Common myeloid progenitor, CD34-positive (primary cell): ENCODE results near the gene ABHD1.

Experiments
- CTCF ChIA-PET: fragments of 350-600 bp; sonication (Branson Sonifier 250); formaldehyde crosslinking; loops from one replicate; lab custom pipeline; 2021; ENCODE audit warnings: antibody characterized with exemption; lab: Charles Lee
- POLR2A ChIA-PET: fragments of 350-600 bp; sonication (Branson Sonifier 250); formaldehyde crosslinking; loops from one replicate; lab custom pipeline; 2021; ENCODE audit warnings: antibody characterized with exemption; lab: Charles Lee
- DNase-seq, 3 donors: peaks; one replicate each; pipeline versions ENCODE4 v3.0.0 to v3.0.0-alpha.2; 2013
- H3K27ac ChIP-seq, 2 experiments: 1 replicate in 1 of 2; 2 replicates in 1 of 2; pipeline ENCODE4 v1.7.0; 2013; ENCODE audit warnings: inconsistent platforms in 2 of 2, low read length in 2 of 2, mild to moderate bottlenecking in 2 of 2, low read depth in 1 of 2, moderate library complexity in 1 of 2; ENCODE audit not compliant: severe bottlenecking in 2 of 2, insufficient read depth in 1 of 2, poor library complexity in 1 of 2
- H3K27me3 ChIP-seq, 5 experiments: replicated peaks in 2 of 5; 1 replicate in 3 of 5; 2 replicates in 2 of 5; pipeline versions ENCODE4 v1.6.1 to v1.7.0; 2013; ENCODE audit warnings: low read length in 4 of 5, mild to moderate bottlenecking in 2 of 5, moderate library complexity in 2 of 5, inconsistent platforms in 1 of 5; ENCODE audit not compliant: insufficient read depth in 5 of 5, control insufficient read depth in 4 of 5
- H3K36me3 ChIP-seq, 4 experiments: 1 replicate in 2 of 4; 2 replicates in 2 of 4; pipeline versions ENCODE4 v1.6.1 to v1.7.0; 2013; ENCODE audit warnings: low read length in 3 of 4, control low read depth in 1 of 4, mild to moderate bottlenecking in 1 of 4; ENCODE audit not compliant: control insufficient read depth in 4 of 4, insufficient read depth in 4 of 4
- H3K4me1 ChIP-seq, 4 experiments: 1 replicate in 3 of 4; 2 replicates in 1 of 4; pipeline versions ENCODE4 v1.6.1 to v1.7.1; 2013; ENCODE audit warnings: low read length in 3 of 4, mild to moderate bottlenecking in 3 of 4, control low read depth in 1 of 4, inconsistent platforms in 1 of 4, moderate library complexity in 1 of 4; ENCODE audit not compliant: control insufficient read depth in 4 of 4, insufficient read depth in 4 of 4; ENCODE audit errors: control extremely low read depth in 1 of 4
- H3K4me3 ChIP-seq, 7 experiments: 1 replicate in 4 of 7; 2 replicates in 3 of 7; pipeline versions ENCODE4 v1.5.1 to v1.7.0; 2013; ENCODE audit warnings: mild to moderate bottlenecking in 7 of 7, low read length in 6 of 7, moderate library complexity in 6 of 7, inconsistent platforms in 2 of 7, low read depth in 2 of 7, control low read depth in 1 of 7; ENCODE audit not compliant: insufficient read depth in 4 of 7, control insufficient read depth in 1 of 7; ENCODE audit errors: extremely low read depth in 1 of 7
- H3K9me3 ChIP-seq, 5 experiments: 1 replicate in 4 of 5; 2 replicates in 1 of 5; pipeline versions ENCODE4 v1.6.1 to v1.7.1; 2013; ENCODE audit warnings: low read length in 4 of 5, mild to moderate bottlenecking in 2 of 5, inconsistent platforms in 1 of 5, low read depth in 1 of 5, moderate library complexity in 1 of 5; ENCODE audit not compliant: control insufficient read depth in 4 of 5, insufficient read depth in 2 of 5; ENCODE audit errors: control extremely low read depth in 1 of 5
- WGBS: methylation state at CpG from one replicate; pipeline ENCODE4 v1.1.5; 2013; ENCODE audit not compliant: insufficient coverage; 5-methylcytosine and 5-hydroxymethylcytosine counted together

The ABHD1 gene

GRCh38 chr2:27096748-27097297, 26.8 kb upstream of the ABHD1 start:
- POLR2A ChIA-PET, result interaction anchor here (0.6 to 1.1 kb wide), 2 partner anchors 29 to 95 kb away, joined by 3 read pairs; no protein-coding TSS in a partner anchor
- Histone ChIP-seq H3K27ac (no peak overlapping the region), H3K4me3 (no peak overlapping the region), H3K4me1 (peaks cover 0 to 12% (median 10%) of the 10 kb centered on the region in 4 experiments), H3K27me3 (no peaks in the 10 kb centered on the region), H3K36me3 (peaks cover 0 to 6% (median 1%) of the 10 kb centered on the region in 4 experiments), H3K9me3 (no peaks in the 10 kb centered on the region)
- no CpG with 5 or more reads among the region's 3 CpGs for WGBS
- CTCF ChIA-PET, result interaction anchor here (0.8 to 8.2 kb wide), 21 partner anchors 9 to 207 kb away, joined by 3 to 97 read pairs (median 4); partner anchors contain the start of genes KHK, PREB and TCF23
- DNase-seq, result no peak

GRCh38 chr2:27097341-27097740, 26.3 kb upstream of the ABHD1 start:
- Histone ChIP-seq H3K4me3 (no peak overlapping the region), H3K27ac (no peak overlapping the region), H3K36me3 (peaks cover 0 to 6% (median 3%) of the 10 kb centered on the region in 4 experiments), H3K4me1 (peaks cover 0 to 12% (median 10%) of the 10 kb centered on the region in 4 experiments), H3K9me3 (no peaks in the 10 kb centered on the region), H3K27me3 (no peaks in the 10 kb centered on the region)
- WGBS, result 99% methylated on average over 11 of the region's 14 CpGs
- CTCF ChIA-PET, result interaction anchor here (0.8 to 8.2 kb wide), 17 partner anchors 9 to 206 kb away, joined by 3 to 97 read pairs (median 4); partner anchors contain the start of genes KHK, PREB and TCF23
- POLR2A ChIA-PET, result interaction anchor here (0.6 to 1.1 kb wide), 2 partner anchors 29 to 95 kb away, joined by 3 read pairs; no protein-coding TSS in a partner anchor
- no peak for DNase-seq

GRCh38 chr2:27099334-27099955, 24.2 kb upstream of the ABHD1 start:
- 97% methylated on average over 14 of the region's 19 CpGs for whole genome bisulfite sequencing
- ChIA-PET CTCF (interaction anchor here (0.6 to 8.2 kb wide), 18 partner anchors 8 to 223 kb away, joined by 3 to 97 read pairs (median 4); partner anchors contain the start of genes ABHD1 and PREB), POLR2A (no interaction called here)

DNA sequence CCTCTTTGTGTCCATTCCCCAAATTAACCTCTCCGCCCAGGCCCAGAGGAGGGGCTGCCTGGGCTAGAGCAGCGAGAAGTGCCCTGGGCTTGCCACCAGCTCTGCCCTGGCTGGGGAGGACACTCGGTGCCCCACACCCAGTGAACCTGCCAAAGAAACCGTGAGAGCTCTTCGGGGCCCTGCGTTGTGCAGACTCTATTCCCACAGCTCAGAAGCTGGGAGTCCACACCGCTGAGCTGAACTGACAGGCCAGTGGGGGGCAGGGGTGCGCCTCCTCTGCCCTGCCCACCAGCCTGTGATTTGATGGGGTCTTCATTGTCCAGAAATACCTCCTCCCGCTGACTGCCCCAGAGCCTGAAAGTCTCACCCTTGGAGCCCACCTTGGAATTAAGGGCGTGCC, 23.6 kb upstream of the ABHD1 start:
- no peak overlapping the region for H3K27ac ChIP-seq
- WGBS, result 94% methylated on average over 10 of the region's 10 CpGs
- no peaks in the 10 kb centered on the region for H3K9me3 ChIP-seq
- H3K4me3 ChIP-seq, result no peak overlapping the region
- no peaks in the 10 kb centered on the region for H3K27me3 ChIP-seq
- ChIA-PET POLR2A (no interaction called here), CTCF (interaction anchor here (1.2 to 8.2 kb wide), 12 partner anchors 8 to 203 kb away, joined by 3 to 97 read pairs (median 5); partner anchors contain the start of genes ABHD1 and PREB)
- DNase-seq, result no peak
- H3K4me1 ChIP-seq, result peaks cover 0 to 12% (median 10%) of the 10 kb centered on the region in 4 experiments
- H3K36me3 ChIP-seq, result peaks cover 0 to 8% (median 3%) of the 10 kb centered on the region in 4 experiments

More at GRCh38 chr2:27099334-27099955, 24.2 kb upstream of the ABHD1 start:
- H3K27me3 ChIP-seq, result no peaks in the 10 kb centered on the region
- H3K4me3 ChIP-seq, result no peak overlapping the region
- no peak for DNase-seq
- H3K4me1 ChIP-seq, result peaks cover 0 to 12% (median 10%) of the 10 kb centered on the region in 4 experiments
- H3K9me3 ChIP-seq, result no peaks in the 10 kb centered on the region
- peaks cover 0 to 8% (median 3%) of the 10 kb centered on the region in 4 experiments for H3K36me3 ChIP-seq
- no peak overlapping the region for H3K27ac ChIP-seq

- no peaks in the 10 kb centered on the region for H3K27me3 ChIP-seq
- no peak overlapping the region for H3K4me3 ChIP-seq
- CTCF ChIA-PET, result interaction anchor here (0.8 to 8.2 kb wide), 11 partner anchors 10 to 182 kb away, joined by 3 to 97 read pairs (median 5); partner anchors contain the start of genes ABHD1 and PREB
- 100% methylated on average over 3 of the region's 5 CpGs for WGBS
- H3K4me1 ChIP-seq, result no peaks in the 10 kb centered on the region
- POLR2A ChIA-PET, result no interaction called here
- H3K9me3 ChIP-seq, result no peaks in the 10 kb centered on the region
- peaks cover 0 to 8% (median 3%) of the 10 kb centered on the region in 4 experiments for H3K36me3 ChIP-seq
- no peak for DNase-seq
- no peak overlapping the region for H3K27ac ChIP-seq
Observed at GRCh38 chr2:27102329-27102728, 21.3 kb upstream of the ABHD1 start.

GRCh38 chr2:27105981-27106380, 17.6 kb upstream of the ABHD1 start:
- no peaks in the 10 kb centered on the region for H3K9me3 ChIP-seq
- no peaks in the 10 kb centered on the region for H3K27me3 ChIP-seq
- POLR2A ChIA-PET, result no interaction called here
- CTCF ChIA-PET, result interaction anchor here (0.9 to 1.7 kb wide), 5 partner anchors 9 to 64 kb away, joined by 3 to 5 read pairs (median 3); no protein-coding TSS in a partner anchor
- no peak for DNase-seq
- WGBS, result 100% methylated on average over 3 of the region's 3 CpGs
- peaks cover 0 to 8% (median under 1%) of the 10 kb centered on the region in 4 experiments for H3K36me3 ChIP-seq
- H3K4me3 ChIP-seq, result no peak overlapping the region
- H3K4me1 ChIP-seq, result no peaks in the 10 kb centered on the region
- H3K27ac ChIP-seq, result no peak overlapping the region
